Central memory CD8-positive, alpha-beta T cell (primary cell): ENCODE measurements around the gene CAPZB.

ENCODE experiments used
- ATAC-seq: fragments of 150-1000 bp; cut with Tn5 transposase; replicated peaks from 2 replicates; pipeline ENCODE4 v1.10.0; 2022; ENCODE audit warnings: mild to moderate bottlenecking, moderate FRiP score, moderate number of reproducible peaks; ENCODE audit not compliant: poor library complexity, severe bottlenecking; ENCODE audit errors: extremely low read depth
- DNase-seq, 2 donors: peaks; one replicate each; pipeline ENCODE4 v3.0.0; 2021; ENCODE audit warnings: low spot score in 2 of 2
- H3K27ac Mint-ChIP-seq: one replicate; pipeline ENCODE4 v1.8.0; 2022; ENCODE audit warnings: low read depth, mild to moderate bottlenecking, moderate library complexity, mixed read lengths
- H3K27me3 Mint-ChIP-seq: one replicate; pipeline ENCODE4 v1.8.0; 2022; ENCODE audit warnings: mixed read lengths
- H3K36me3 Mint-ChIP-seq: one replicate; pipeline ENCODE4 v1.8.0; 2022; ENCODE audit warnings: mild to moderate bottlenecking, moderate library complexity, mixed read lengths; ENCODE audit not compliant: insufficient read depth
- H3K4me1 Mint-ChIP-seq: one replicate; pipeline ENCODE4 v1.8.0; 2022; ENCODE audit warnings: mixed read lengths
- H3K4me3 Mint-ChIP-seq: one replicate; pipeline ENCODE4 v1.8.0; 2022; ENCODE audit warnings: mild to moderate bottlenecking, moderate library complexity, mixed read lengths
- H3K9me3 Mint-ChIP-seq: one replicate; pipeline ENCODE4 v1.8.0; 2022; ENCODE audit warnings: mixed read lengths

Gene CAPZB

GRCh38 chr1:19449454-19450228, 35.7 kb downstream of the CAPZB start:
- no peaks in the 10 kb centered on the region for H3K27me3 Mint-ChIP-seq
- no peaks in the 10 kb centered on the region for H3K9me3 Mint-ChIP-seq
- ATAC-seq (no peak), DNase-seq (no peak)
- peaks cover 27% of the 10 kb centered on the region for H3K36me3 Mint-ChIP-seq
- peaks cover 92% of the 10 kb centered on the region for H3K4me1 Mint-ChIP-seq
- H3K4me3 Mint-ChIP-seq = no peak overlapping the region
- H3K27ac Mint-ChIP-seq = peak overlapping the region; percentile 56

GRCh38 chr1:19448491-19449439, 36.6 kb downstream of the CAPZB start:
- no peak overlapping the region for H3K4me3 Mint-ChIP-seq
- H3K9me3 Mint-ChIP-seq = no peaks in the 10 kb centered on the region
- no peaks in the 10 kb centered on the region for H3K27me3 Mint-ChIP-seq
- peak overlapping the region; percentile 56 for H3K27ac Mint-ChIP-seq
- peaks cover 92% of the 10 kb centered on the region for H3K4me1 Mint-ChIP-seq
- DNase-seq = no peak
- H3K36me3 Mint-ChIP-seq = peaks cover 26% of the 10 kb centered on the region
- no peak for ATAC-seq

GRCh38 chr1:19447550-19447949, 37.8 kb downstream of the CAPZB start:
- peak overlapping the region; percentile 4 for H3K4me3 Mint-ChIP-seq
- ATAC-seq = no peak

GRCh38 chr1:19445417-19446342, 39.7 kb downstream of the CAPZB start:
- Mint-ChIP-seq H3K4me3 (no peak overlapping the region), H3K27ac (peak overlapping the region; percentile 64), H3K4me1 (peaks cover 85% of the 10 kb centered on the region), H3K36me3 (peaks cover 28% of the 10 kb centered on the region), H3K9me3 (no peaks in the 10 kb centered on the region), H3K27me3 (no peaks in the 10 kb centered on the region)
- DNase-seq (no peak), ATAC-seq (no peak)

More at GRCh38 chr1:19447550-19447949, 37.8 kb downstream of the CAPZB start:
- H3K27me3 Mint-ChIP-seq = no peaks in the 10 kb centered on the region
- peaks cover 27% of the 10 kb centered on the region for H3K36me3 Mint-ChIP-seq
- DNase-seq = no peak
- H3K9me3 Mint-ChIP-seq = no peaks in the 10 kb centered on the region
- H3K27ac Mint-ChIP-seq = peak overlapping the region; percentile 56
- peaks cover 88% of the 10 kb centered on the region for H3K4me1 Mint-ChIP-seq

- ATAC-seq (no peak), DNase-seq (no peak)
- Mint-ChIP-seq H3K36me3 (peaks cover 27% of the 10 kb centered on the region), H3K9me3 (no peaks in the 10 kb centered on the region), H3K4me3 (no peak overlapping the region), H3K27ac (peak overlapping the region; percentile 64), H3K4me1 (peaks cover 84% of the 10 kb centered on the region), H3K27me3 (no peaks in the 10 kb centered on the region)
Measured at GRCh38 chr1:19444296-19445021, 40.9 kb downstream of the CAPZB start.

GRCh38 chr1:19443326-19443725, 42.0 kb downstream of the CAPZB start:
- no peak for ATAC-seq
- Mint-ChIP-seq H3K36me3 (peaks cover 22% of the 10 kb centered on the region), H3K27ac (no peak overlapping the region), H3K4me1 (peaks cover 84% of the 10 kb centered on the region), H3K9me3 (no peaks in the 10 kb centered on the region), H3K4me3 (no peak overlapping the region), H3K27me3 (no peaks in the 10 kb centered on the region)
- DNase-seq = no peak

- H3K4me1 Mint-ChIP-seq = peaks cover 84% of the 10 kb centered on the region
- H3K4me3 Mint-ChIP-seq = no peak overlapping the region
- peaks cover 19% of the 10 kb centered on the region for H3K36me3 Mint-ChIP-seq
- H3K9me3 Mint-ChIP-seq = no peaks in the 10 kb centered on the region
- no peak for DNase-seq
- no peaks in the 10 kb centered on the region for H3K27me3 Mint-ChIP-seq
- H3K27ac Mint-ChIP-seq = no peak overlapping the region
- ATAC-seq = no peak
Measured at GRCh38 chr1:19442154-19443096, 42.9 kb downstream of the CAPZB start.

- Mint-ChIP-seq H3K27ac (peak overlapping the region; percentile 65), H3K4me3 (no peak overlapping the region), H3K9me3 (no peaks in the 10 kb centered on the region), H3K4me1 (peaks cover 86% of the 10 kb centered on the region), H3K27me3 (no peaks in the 10 kb centered on the region), H3K36me3 (peaks cover 20% of the 10 kb centered on the region)
- no peak for ATAC-seq
- DNase-seq = no peak
Measured at GRCh38 chr1:19441048-19441780, 44.1 kb downstream of the CAPZB start.

GRCh38 chr1:19439464-19440171, 45.7 kb downstream of the CAPZB start:
- H3K4me3 Mint-ChIP-seq = no peak overlapping the region
- no peaks in the 10 kb centered on the region for H3K27me3 Mint-ChIP-seq
- peaks cover 85% of the 10 kb centered on the region for H3K4me1 Mint-ChIP-seq
- no peaks in the 10 kb centered on the region for H3K9me3 Mint-ChIP-seq
- H3K27ac Mint-ChIP-seq = peak overlapping the region; percentile 85
- no peak for DNase-seq
- H3K36me3 Mint-ChIP-seq = peaks cover 20% of the 10 kb centered on the region
- ATAC-seq = peak; percentile 28

GRCh38 chr1:19438516-19439195, 46.7 kb downstream of the CAPZB start:
- Mint-ChIP-seq H3K4me3 (no peak overlapping the region), H3K27ac (peak overlapping the region; percentile 85), H3K27me3 (no peaks in the 10 kb centered on the region), H3K36me3 (peaks cover 23% of the 10 kb centered on the region), H3K4me1 (peaks cover 82% of the 10 kb centered on the region), H3K9me3 (no peaks in the 10 kb centered on the region)
- DNase-seq (no peak), ATAC-seq (no peak)
